ENCODE measurements around the gene RPS2. TPM values are rescaled to one million over a fixed set of nuclear protein-coding genes. Genes with fewer than 3 reads are reported as not detected.

Gene RPS2
- 4,271 and 4,630 TPM in 2 replicates for total RNA-seq

DNA sequence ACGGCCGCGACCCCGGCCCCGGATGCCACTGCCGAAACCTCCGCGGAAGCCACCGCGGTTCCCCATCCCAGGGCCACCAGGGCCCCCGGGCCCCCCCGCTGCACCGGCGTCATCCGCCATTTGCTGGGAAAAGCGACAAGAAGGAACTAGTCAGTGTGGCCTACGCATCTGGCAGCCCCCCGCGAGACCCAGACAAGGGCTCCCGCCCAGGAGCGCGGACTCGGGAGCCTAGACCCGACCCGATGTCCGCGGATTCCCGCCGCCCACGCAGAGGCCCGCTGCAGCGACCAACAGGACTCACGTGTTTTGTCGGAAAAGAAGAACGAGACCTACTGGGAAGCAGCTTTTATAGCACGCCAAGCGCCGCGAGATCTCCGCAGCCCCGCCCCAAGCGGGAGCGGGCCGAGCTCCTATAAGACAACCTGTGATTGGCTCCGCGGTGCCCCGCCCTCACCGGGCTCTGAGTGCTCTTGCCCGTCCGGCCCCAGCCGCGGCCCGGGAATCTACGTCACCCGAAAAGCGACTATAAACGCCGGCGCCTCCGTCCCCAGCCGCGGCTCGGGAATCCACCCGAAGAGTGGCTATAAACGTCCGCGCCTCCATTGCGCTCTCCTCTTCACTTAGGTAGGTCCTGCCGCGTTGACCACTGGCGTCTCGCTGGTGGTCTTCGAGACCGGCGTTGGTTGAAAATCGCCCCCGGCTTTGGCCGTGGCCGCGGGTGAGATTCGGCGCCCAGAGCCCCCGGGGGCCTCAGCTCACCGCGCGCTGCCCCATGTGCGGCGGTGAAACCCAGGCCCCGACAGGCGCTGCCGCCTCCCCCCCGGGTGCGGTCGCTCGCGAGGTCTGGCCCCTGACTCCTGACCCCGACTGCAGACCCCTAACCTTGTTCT is at the start of gene RPS2:
Gene RPS2, minus strand, starts transcription at position 321 of the 890 bp plus-strand sequence. Its CDS starts 201 bp downstream, at position 120.

DNA sequence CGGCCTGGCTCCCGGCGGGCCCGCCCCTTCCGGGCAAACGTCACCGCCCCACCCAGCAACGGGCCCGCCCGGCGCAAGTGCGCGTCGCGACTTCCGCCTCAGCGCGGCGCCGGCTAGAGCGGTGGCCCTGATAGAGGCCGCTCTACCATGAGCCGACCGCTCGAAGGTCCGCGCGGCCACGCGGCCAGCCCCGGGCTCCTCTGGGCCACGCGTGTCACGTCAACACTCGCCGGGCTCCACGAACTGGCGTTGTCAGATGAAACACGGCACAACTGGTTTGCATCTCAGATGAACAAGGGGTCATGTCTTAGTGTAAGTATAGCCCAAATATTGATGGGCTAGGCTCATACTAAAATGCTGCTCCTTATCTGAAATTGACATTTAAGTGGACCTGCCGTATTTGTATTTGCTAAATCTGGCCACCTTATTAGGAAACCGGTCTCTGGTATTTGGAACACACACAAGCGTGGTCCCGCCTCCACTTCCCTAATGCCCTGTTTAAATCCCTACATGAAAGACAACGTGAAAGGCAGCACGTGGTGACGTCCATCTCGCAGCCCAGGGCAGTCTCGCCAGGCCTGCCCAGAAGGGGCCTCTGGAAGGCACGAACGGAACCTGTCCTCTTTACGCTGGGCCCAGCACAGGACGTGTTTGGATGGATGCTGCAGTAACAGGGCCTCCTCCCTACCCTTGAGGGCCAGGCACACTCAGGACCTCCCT is 45.3 kb upstream of the RPS2 start, which contains the start of gene ZNF598:
Gene ZNF598, minus strand, starts transcription at position 31 of the 720 bp plus-strand sequence.

DNA sequence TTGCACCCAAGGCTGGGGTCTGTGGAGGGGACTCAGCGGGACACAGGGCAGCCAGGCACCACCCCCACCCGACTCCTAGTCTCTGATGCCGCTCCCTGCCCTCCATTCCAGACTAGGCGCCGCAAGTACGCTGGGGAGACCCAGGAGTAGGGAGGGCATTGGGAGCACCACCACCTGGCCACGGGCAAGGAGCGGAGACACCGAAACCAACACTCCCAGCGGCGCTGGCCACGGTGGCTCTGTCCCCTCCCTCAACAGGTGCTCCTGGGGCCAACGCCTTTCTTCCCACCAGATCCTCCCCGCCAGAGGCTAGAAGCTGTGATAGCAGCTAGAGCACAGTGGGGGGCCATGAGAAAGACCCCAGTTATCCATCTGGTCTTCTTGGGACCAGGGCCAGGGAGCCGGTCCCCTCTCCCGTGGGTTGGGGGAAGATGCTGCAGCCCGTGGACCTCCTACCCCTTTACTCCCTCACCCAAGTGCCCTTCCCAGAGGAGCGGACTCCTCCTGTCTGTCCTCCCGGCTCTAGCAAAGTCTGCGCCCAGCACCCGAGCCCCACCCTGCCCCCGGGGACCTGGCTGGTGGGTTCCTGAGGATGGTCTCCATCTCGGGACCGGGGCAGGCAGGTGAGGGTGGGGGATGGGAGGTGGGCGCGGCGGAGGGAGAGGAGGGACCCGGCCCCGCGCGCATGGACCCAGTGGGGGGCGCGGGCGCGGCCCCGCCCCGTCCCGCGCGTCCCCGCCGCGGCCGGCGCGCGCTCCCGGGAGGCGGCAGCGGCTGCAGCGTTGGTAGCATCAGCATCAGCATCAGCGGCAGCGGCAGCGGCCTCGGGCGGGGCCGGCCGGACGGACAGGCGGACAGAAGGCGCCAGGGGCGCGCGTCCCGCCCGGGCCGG is 24.8 kb upstream of the RPS2 start, which contains the start of gene SYNGR3:
Gene SYNGR3, plus strand, starts transcription at position 762 of the 892 bp plus-strand sequence. CDS start 133 bp downstream, outside the sequence.

DNA sequence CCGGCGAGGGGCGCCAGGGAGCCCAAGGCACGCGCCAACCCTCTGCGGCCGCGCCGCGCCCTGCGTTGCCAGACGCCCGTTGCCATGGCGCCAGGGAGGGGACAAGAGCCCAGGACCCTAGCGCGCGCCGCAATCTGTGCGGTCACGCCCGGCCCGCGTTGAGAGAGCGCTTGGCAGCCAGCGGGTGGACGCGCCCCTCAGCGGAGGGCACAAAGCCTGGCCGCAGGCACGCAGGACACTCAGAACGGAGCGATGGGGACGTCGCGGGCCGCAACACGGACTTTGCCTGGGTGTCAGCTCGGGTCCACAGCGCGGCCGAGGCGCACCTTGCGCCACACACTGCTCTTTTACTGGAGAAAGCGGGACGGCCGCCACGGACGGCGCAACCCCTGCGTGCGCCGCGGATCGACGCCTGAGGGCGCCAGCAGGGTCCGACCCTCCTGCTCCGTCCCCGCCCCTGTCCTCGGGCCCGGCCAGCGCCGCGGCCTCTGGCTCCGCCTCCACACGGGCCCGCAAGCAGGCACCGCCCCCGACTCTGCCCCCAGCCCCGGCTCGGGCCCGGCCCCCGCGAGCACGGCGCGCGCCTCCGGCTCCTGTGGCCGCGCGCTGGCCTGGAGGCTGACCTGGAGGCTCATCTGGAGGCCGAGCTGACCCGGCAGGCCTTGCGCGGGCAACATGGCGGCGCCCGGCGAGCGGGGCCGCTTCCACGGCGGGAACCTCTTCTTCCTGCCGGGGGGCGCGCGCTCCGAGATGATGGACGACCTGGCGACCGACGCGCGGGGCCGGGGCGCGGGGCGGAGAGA is 19.1 kb upstream of the RPS2 start, which contains the start of gene GFER:
Gene GFER, plus strand, starts transcription at position 650 of the 803 bp plus-strand sequence. Its CDS starts 26 bp downstream, at position 676.

DNA sequence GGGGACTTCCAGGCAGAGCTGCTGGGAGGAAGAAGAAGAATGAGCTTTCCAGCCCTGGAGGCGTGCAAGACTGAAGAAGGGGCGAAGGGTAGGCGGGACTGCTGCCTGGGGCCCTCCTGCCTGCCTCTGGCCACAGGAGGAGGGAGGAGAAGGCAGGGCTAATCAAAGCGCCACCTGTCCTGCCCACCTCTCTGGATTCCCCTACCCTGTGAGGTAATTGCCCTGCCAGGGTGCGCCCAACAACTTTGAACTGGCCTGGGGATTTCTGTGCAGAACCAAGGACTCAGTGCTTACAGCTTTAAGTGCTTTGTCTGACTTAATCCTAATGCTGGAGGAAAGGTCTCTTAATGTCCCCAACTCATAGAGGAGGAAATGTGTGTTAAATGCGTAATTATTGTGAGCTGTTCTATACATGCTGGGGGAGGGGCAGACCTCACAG is 16.8 kb upstream of the RPS2 start, which contains the start of gene NOXO1:
Gene NOXO1, minus strand, starts transcription at position 72 of the 439 bp plus-strand sequence. CDS start 290 bp downstream, outside the sequence.

DNA sequence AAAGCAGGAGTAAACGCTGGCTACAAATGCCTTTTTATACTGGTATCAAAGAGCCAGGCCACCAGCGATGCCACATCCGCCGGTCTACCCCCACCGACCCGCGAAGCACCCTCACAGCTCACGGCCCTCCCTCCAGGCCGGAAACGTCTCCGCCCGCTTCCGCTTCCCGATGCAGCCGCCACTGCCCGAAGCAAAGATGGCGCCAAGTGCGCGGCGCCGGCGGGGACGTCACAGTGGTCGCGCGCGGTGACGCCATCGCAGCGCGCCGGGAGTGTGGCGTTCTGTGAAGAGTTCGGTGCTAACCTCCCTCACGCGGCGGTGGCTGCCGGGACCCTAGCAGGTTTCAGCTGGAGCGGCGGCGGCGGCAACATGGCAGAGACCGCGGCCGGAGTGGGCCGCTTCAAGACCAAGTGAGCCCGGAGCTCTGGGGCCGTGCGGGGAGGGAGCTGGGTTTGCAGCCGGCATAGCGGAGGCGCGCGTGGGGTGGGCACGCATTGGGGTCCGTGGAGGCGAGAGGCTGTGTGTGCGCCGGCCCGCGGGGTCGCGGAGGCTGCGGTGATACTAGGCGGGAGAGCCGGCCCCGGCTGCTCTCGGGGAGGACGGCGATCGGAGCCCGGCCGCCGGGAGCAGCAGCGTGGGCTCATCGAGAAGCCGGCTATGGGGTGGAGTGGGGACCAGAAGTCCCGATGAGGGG is 7.3 kb upstream of the RPS2 start, which contains the start of gene TBL3:
Gene TBL3, plus strand, starts transcription at position 258 of the 694 bp plus-strand sequence. Its CDS starts 112 bp downstream, at position 370.

DNA sequence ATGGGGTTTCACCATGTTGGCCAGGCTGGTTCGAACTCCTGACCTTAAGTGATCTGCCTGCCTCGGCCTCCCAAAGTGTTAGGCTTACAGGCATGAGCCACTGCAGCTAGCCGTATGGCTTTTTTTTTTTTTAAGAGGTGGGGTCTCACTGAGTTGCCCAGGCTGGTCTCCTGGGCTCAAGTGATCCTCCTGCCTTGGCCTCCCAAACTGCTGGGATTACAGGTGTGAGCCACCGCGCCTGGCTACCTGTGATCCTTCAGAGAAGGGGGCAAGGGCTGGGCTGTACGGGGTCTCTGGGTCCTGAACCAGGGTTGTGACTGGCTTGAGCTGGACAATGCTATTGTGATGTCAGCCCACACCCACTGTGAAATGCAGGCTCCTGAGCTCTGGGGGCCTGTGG is 1.8 kb upstream of the RPS2 start, which contains the start of gene RNF151:
Gene RNF151, plus strand, starts transcription at position 397 of the 400 bp plus-strand sequence. CDS start 26 bp downstream, outside the sequence.

DNA sequence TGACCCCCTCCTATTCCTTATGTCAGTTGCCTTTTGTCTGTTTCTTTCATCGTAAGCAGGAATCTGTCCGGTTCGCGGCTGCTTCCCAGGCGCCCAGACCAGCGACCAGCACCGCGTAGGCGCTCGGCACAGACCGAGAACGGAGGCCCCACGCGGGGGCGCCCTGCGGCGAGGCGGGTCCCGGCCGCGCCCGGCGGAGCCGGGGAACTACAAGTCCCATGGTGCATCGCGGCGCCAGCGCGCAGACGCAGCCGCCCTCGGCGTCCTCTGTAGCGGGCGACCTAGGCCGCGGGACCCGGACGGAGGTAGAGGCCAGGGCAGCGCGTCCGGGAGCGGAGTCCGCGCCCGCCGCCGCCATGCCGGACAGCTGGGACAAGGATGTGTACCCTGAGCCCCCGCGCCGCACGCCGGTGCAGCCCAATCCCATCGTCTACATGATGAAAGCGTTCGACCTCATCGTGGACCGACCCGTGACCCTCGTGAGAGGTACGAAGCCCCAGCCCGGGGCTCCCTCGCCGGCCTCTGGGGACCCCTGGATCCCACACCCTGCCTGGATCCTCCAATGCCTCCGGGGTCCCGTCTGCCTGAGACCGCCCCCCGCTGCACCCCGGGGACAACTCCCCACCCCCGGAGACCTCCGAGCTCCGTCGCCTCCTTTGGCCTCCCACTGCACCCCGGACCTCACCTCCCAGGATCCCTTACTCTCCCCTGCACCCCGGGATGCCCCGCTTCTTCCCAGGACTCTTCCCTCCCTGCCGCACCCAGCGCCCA is 5.2 kb downstream of the RPS2 start, which contains the start of gene NDUFB10:
Gene NDUFB10, plus strand, starts transcription at position 270 of the 771 bp plus-strand sequence. Its CDS starts 87 bp downstream, at position 357.

DNA sequence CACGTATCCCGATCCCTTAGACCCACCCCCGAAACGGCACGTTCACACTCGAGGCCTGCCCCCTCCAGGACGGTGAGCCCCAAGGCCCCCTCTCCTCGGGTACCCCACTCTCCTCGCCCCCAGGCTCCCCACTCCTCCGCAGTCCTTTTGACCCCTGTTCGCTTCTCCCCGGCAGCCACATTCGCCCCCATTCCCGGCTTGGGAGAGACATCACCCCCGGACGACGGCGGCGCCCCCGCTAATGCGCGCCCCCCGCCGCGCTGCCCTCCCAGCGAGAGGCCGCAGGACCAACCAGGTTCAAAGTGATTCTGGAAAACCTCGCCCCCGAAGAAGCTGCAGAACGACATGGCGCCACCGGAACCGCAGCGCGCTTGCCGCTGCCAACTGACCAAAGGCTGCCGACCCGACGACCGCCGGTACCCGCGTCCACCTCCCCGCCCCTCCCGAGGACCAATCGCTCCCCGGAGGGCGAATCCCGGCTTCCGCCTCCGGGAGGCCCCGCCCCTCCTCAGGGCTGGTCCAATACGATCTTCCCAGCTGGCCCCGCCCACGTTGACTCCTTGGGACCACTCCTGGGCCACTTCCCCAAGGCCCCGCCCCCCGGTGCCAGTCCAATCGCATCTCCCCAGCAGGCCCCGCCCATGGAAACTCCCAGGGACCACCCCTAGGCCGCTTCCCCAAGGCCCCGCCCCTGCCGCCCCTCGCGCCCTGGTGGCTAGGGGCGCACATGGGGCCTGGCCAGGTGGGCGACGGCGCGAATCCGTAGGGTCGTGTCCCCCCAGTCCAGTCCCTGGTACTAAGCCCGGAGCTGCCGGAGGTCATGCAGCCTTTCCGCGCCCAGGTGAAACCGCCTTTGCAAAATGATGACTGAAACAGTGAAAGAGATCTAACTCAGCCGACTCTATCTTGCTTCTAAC is 21.6 kb downstream of the RPS2 start, which contains the start of gene MSRB1:
Gene MSRB1, minus strand, starts transcription at position 390 of the 917 bp plus-strand sequence. Its CDS starts 43 bp downstream, at position 347.

DNA sequence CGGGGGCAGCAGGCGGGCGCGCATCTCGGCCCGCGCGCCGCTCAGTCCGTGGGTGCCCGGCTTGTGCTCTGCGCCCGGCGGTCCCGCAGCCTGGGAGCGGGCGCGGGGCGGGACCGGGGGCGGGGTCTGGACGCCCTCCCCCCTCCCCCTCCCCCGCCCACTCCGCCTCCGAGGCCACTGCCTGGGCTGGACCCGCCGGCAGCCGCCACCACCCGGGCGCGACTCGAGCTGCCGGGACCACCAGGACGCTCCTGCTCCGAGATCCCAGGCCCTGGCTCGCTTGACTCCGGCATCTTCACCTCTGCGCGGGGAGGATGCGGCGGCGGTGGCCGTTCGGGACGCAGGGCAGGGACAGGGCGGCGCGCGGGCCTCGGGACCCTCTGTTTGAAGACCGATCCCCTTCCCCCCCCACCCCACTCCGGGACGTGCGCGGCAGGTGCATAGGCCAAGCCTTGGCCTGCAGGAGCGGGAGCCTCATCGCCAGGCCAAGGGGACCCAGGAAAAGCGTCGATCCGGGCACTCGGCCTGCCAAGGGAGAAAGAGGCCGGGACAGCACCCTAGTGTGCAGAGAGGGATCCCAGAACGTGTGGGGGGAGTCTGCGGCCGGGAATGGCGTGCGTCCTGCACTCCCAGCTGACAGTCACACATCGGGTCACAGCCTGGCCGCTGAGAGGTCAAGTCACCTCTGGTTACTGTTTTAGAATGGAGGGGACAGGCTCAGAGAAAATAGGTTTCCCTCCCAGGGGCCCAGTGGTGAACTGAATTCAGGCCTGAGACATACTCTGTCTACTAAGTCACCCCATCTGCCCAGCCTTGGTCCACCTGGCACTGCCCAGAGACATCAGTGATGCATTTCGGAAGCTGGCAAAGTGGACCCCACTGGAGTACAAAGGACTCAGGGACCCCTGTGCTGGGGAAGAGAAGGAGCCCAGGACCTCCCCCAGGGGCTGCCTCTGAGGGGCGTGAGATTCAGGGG is 46.0 kb downstream of the RPS2 start, which contains the start of gene HS3ST6:
Gene HS3ST6, minus strand, starts transcription at position 65 of the 976 bp plus-strand sequence. CDS start 92 bp downstream, outside the sequence.

Other genes starting within 250 kb of the RPS2 start
- gene NME3, start 193.3 kb downstream of the RPS2 start, total RNA-seq, result 73.6 and 90.8 TPM in 2 replicates
- gene EME2, start 192.0 kb downstream of the RPS2 start, total RNA-seq, result 2.4 and 2.5 TPM in 2 replicates
- 155 TPM in 2 replicates for gene MRPS34, start 191.7 kb downstream of the RPS2 start, total RNA-seq
- 31.8 and 35.5 TPM in 2 replicates for gene SPSB3, start 182.3 kb downstream of the RPS2 start, total RNA-seq
- gene NUBP2, start 181.9 kb downstream of the RPS2 start, total RNA-seq, result 111 and 116 TPM in 2 replicates
- gene IGFALS, start 171.1 kb downstream of the RPS2 start, total RNA-seq, result 0.30 TPM in 1 of 2 replicates, not detected in the other
- 62.4 and 71.3 TPM in 2 replicates for gene HAGH, start 138.0 kb downstream of the RPS2 start, total RNA-seq
- gene FAHD1, start 137.6 kb downstream of the RPS2 start, total RNA-seq, result 33.6 and 52.6 TPM in 2 replicates
- 0.30 TPM in 1 of 2 replicates, not detected in the other for gene MEIOB, start 92.7 kb downstream of the RPS2 start, total RNA-seq
- not detected in 2 replicates for gene HS3ST6, start 46.4 kb downstream of the RPS2 start, total RNA-seq
- gene MSRB1, start 21.6 kb downstream of the RPS2 start, total RNA-seq, result 9.8 and 12.0 TPM in 2 replicates
- gene RPL3L, start 10.1 kb downstream of the RPS2 start, total RNA-seq, result not detected in 2 replicates
- gene NDUFB10, start 5.3 kb downstream of the RPS2 start, total RNA-seq, result 323 and 367 TPM in 2 replicates
- not detected in 2 replicates for gene RNF151, start 2.0 kb upstream of the RPS2 start, total RNA-seq
- gene TBL3, start 7.2 kb upstream of the RPS2 start, total RNA-seq, result 94.1 and 97.0 TPM in 2 replicates
- gene NOXO1, start 16.6 kb upstream of the RPS2 start, total RNA-seq, result not detected in 2 replicates
- 21.1 and 43.7 TPM in 2 replicates for gene GFER, start 19.4 kb upstream of the RPS2 start, total RNA-seq
- gene SYNGR3, start 25.1 kb upstream of the RPS2 start, total RNA-seq, result 4.2 and 8.4 TPM in 2 replicates
- 44.0 and 45.6 TPM in 2 replicates for gene ZNF598, start 45.0 kb upstream of the RPS2 start, total RNA-seq
- gene NPW, start 55.0 kb upstream of the RPS2 start, total RNA-seq, result 1.6 and 1.8 TPM in 2 replicates
- gene NHERF2, start 62.1 kb upstream of the RPS2 start, total RNA-seq, result 47.4 and 58.7 TPM in 2 replicates
- gene NTHL1, start 83.0 kb upstream of the RPS2 start, total RNA-seq, result 49.2 and 53.0 TPM in 2 replicates
- gene TSC2, start 83.2 kb upstream of the RPS2 start, total RNA-seq, result 36.0 and 55.9 TPM in 2 replicates
- gene PKD1, start 171.1 kb upstream of the RPS2 start, total RNA-seq, result 74.8 and 88.1 TPM in 2 replicates
- gene RAB26, start 183.8 kb upstream of the RPS2 start, total RNA-seq, result 1.5 and 3.3 TPM in 2 replicates
- gene TRAF7, start 191.0 kb upstream of the RPS2 start, total RNA-seq, result 54.0 and 62.0 TPM in 2 replicates
- under 0.01 TPM in 1 of 2 replicates, not detected in the other for gene CASKIN1, start 231.8 kb upstream of the RPS2 start, total RNA-seq
- 80.4 and 86.6 TPM in 2 replicates for gene MLST8, start 240.6 kb upstream of the RPS2 start, total RNA-seq
- 1.3 and 2.7 TPM in 2 replicates for gene BRICD5, start 246.0 kb upstream of the RPS2 start, total RNA-seq

Measured in bronchus fibroblast of lung (primary cell).